ENCODE measurements around the gene DLX4.

The DLX4 gene

DNA sequence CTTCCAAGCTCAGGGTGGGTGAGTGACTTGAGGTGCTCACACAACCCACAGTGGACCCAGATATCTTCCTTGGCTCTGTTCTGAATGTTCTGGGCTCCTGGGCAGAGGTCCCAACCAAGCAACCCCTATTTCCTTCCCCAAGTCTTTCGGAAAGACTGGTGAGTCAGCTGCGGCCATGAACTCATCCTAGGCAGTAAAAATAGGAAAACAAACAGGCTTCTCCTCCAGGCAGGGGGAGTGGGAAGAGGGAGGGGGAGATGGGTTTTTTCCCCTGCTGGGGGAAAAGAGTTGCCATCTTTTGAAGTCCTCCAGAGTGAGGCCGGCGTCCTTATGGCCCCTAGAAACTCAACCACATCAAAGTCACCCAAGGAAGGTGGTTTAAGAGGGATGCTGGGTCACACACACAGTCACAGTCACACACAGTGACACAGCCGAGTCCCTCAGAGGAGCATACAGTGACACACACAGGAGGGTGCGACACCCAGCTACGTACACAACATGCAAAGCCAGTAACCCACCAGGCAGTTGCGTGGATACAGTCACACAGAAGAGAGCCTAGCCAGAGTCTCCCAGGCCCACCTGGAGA lies 16.0 kb upstream of the DLX4 start:
- no peak for TF ChIP-seq CTCF (conservative IDR thresholded peaks at IDR 0.05; ENCODE audit: control insufficient read depth, insufficient read depth, low read depth, low read length)
- peak; percentile 26 for DNase-seq (ENCODE audit: low read depth)

DNA sequence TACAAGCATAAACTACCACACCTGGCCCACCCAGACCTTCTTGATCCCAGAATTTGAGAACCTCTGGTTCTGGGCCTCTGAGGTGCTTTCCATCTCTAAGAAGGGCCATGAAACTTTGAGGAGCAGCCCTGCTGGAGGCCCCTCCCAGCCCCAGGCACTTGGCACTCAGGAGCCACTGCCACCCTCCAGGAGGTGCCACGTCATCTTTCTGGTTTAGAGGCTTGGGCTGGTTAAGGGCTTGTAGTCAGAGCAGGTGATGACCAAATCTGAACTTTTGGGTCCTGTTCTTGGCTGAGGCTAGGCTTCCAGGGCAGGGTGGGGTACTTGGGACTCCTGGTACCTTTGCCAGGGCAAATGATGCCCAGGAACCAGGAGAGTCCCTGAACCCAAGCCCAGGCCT lies 13.8 kb upstream of the DLX4 start:
- H3K4me3 ChIP-seq (ENCODE audit: control insufficient read depth, low read depth, low read length), result no peak overlapping the region
- no peak for TF ChIP-seq CTCF (conservative IDR thresholded peaks at IDR 0.05; ENCODE audit: control insufficient read depth, insufficient read depth, low read depth, low read length)
- DNase-seq (ENCODE audit: low read depth), result no peak

More for the DNA sequence above, 16.0 kb upstream of the DLX4 start:
- H3K4me3 ChIP-seq (ENCODE audit: control insufficient read depth, low read depth, low read length), result no peak overlapping the region

- TF ChIP-seq CTCF (conservative IDR thresholded peaks at IDR 0.05; ENCODE audit: control insufficient read depth, insufficient read depth, low read depth, low read length), result no peak
- no peak for DNase-seq (ENCODE audit: low read depth)
- H3K4me3 ChIP-seq (ENCODE audit: control insufficient read depth, low read depth, low read length), result no peak overlapping the region
Observed at GRCh38 chr17:49956780-49957179, 12.2 kb upstream of the DLX4 start.

DNA sequence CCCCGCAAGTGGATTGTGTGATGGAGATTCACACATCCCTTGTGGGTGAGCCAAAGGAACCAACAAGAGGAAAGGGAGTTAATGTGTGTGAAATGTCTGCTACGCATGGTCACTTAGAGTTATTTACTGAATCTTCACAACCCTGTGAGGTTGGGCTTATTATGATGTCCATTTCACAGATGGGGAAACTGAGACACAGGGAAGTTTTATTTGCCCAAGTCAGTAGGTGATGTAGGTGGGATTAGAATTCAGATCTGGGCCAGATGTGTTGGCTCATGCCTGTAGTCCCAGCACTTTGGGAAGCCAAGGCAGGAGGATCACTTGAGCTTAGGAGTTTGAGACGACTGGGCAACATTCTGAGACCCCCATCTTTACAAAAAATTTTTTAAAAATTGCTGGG lies 11.6 kb upstream of the DLX4 start:
- TF ChIP-seq CTCF (conservative IDR thresholded peaks at IDR 0.05; ENCODE audit: control insufficient read depth, insufficient read depth, low read depth, low read length), result no peak
- no peak overlapping the region for H3K4me3 ChIP-seq (ENCODE audit: control insufficient read depth, low read depth, low read length)
- no peak for DNase-seq (ENCODE audit: low read depth)

- DNase-seq (ENCODE audit: low read depth), result no peak
- no peak for TF ChIP-seq CTCF (conservative IDR thresholded peaks at IDR 0.05; ENCODE audit: control insufficient read depth, insufficient read depth, low read depth, low read length)
- H3K4me3 ChIP-seq (ENCODE audit: control insufficient read depth, low read depth, low read length), result no peak overlapping the region
Observed at GRCh38 chr17:49958723-49959122, 10.3 kb upstream of the DLX4 start.

GRCh38 chr17:49959183-49959935 lies 9.6 kb upstream of the DLX4 start:
- DNase-seq (ENCODE audit: low read depth), result no peak
- no peak overlapping the region for H3K4me3 ChIP-seq (ENCODE audit: control insufficient read depth, low read depth, low read length)
- TF ChIP-seq CTCF (conservative IDR thresholded peaks at IDR 0.05; ENCODE audit: control insufficient read depth, insufficient read depth, low read depth, low read length), result no peak

All from fibroblast of mammary gland (primary cell).